Urinary bladder (tissue), 4 donors: Measurements from ENCODE around the gene FAM180B. TPM values are rescaled to one million over a fixed set of nuclear protein-coding genes. Genes with fewer than 3 reads are reported as not detected.
"Not testable (repeated sequence)": the region's sequence is repeated elsewhere in the genome, so short reads cannot be mapped to it uniquely, and the experiment has no call there.

Experiments used
- DNase-seq: peaks from one replicate; pipeline ENCODE4 v3.0.0-alpha.2; 2015; ENCODE audit errors: extremely low spot score
- H3K27ac ChIP-seq: one replicate; pipeline ENCODE4 v1.5.1; 2013; ENCODE audit warnings: low read depth, mild to moderate bottlenecking, moderate library complexity
- H3K36me3 ChIP-seq: one replicate; pipeline ENCODE4 v1.6.1; 2013; ENCODE audit warnings: mild to moderate bottlenecking, moderate library complexity; ENCODE audit not compliant: insufficient read depth
- H3K4me1 ChIP-seq: one replicate; pipeline ENCODE4 v1.6.1; 2013; ENCODE audit warnings: mild to moderate bottlenecking, moderate library complexity; ENCODE audit not compliant: insufficient read depth
- H3K4me3 ChIP-seq: one replicate; pipeline ENCODE4 v1.5.1; 2013; ENCODE audit warnings: low read depth, low read length
- WGBS: extraction: QIAGEN DNeasy Blood & Tissue Kit; methylation state at CpG from one replicate; pipeline ENCODE4 v1.1.7; 2013; 5-methylcytosine and 5-hydroxymethylcytosine counted together
- polyA plus RNA-seq: library from polyadenylated mRNA; stranded (reverse); fragments of 200-250 nt; gene quantifications from one replicate; pipeline ENCODE4 v1.2.3, GENCODE V29; 2013
- total RNA-seq: library from RNA; depleted of rRNA; stranded (reverse); fragments of >200 nt; gene quantifications from one replicate; pipeline ENCODE4 v1.2.3, GENCODE V29; 2014
- donor health status: healthy with polysubstance abuse.
- donor health status: healthy.

The FAM180B gene
- total RNA-seq, result 0.32 TPM
- 0.10 TPM for polyA plus RNA-seq

GRCh38 chr11:47586098-47586855 lies at the start of gene FAM180B:
Gene FAM180B (plus strand): TSS chr11:47586678. CDS start chr11:47586769, 91 bp downstream.
- no peaks in the 10 kb centered on the region for H3K36me3 ChIP-seq
- no peaks in the 10 kb centered on the region for H3K4me1 ChIP-seq
- no peak within 1 kb of the TSS for H3K4me3 ChIP-seq
- no peak for DNase-seq
- WGBS, result 71% methylated on average over 12 of the region's 12 CpGs
- H3K27ac ChIP-seq, result no peak within 1 kb of the TSS

- DNase-seq, result no peak
- peaks cover 3% of the 10 kb centered on the region for H3K4me1 ChIP-seq
Measured at GRCh38 chr11:47536915-47537314, 49.6 kb upstream of the FAM180B start.

GRCh38 chr11:47538741-47539565 lies 47.5 kb upstream of the FAM180B start:
- WGBS, result 74% methylated on average over 10 of the region's 10 CpGs

More at GRCh38 chr11:47536915-47537314, 49.6 kb upstream of the FAM180B start:
- H3K27ac ChIP-seq, result no peak overlapping the region
- WGBS, result 49% methylated on average over 3 of the region's 3 CpGs
- no peak overlapping the region for H3K4me3 ChIP-seq
- H3K36me3 ChIP-seq, result no peaks in the 10 kb centered on the region

GRCh38 chr11:47539681-47540039 lies 46.8 kb upstream of the FAM180B start:
- H3K4me1 ChIP-seq, result peaks cover 3% of the 10 kb centered on the region

More at GRCh38 chr11:47538741-47539565, 47.5 kb upstream of the FAM180B start:
- Histone ChIP-seq H3K36me3 (no peaks in the 10 kb centered on the region), H3K4me1 (peaks cover 3% of the 10 kb centered on the region), H3K4me3 (no peak overlapping the region), H3K27ac (no peak overlapping the region)
- no peak for DNase-seq

GRCh38 chr11:47541070-47541469 lies 45.4 kb upstream of the FAM180B start:
- H3K4me3 ChIP-seq, result no peak overlapping the region
- 96% methylated on average over 2 of the region's 2 CpGs for whole genome bisulfite sequencing
- no peaks in the 10 kb centered on the region for H3K36me3 ChIP-seq
- peaks cover 2% of the 10 kb centered on the region for H3K4me1 ChIP-seq
- H3K27ac ChIP-seq, result no peak overlapping the region
- DNase-seq, result no peak

More at GRCh38 chr11:47539681-47540039, 46.8 kb upstream of the FAM180B start:
- DNase-seq, result no peak
- 65% methylated on average over 2 of the region's 2 CpGs for WGBS
- no peaks in the 10 kb centered on the region for H3K36me3 ChIP-seq
- no peak overlapping the region for H3K27ac ChIP-seq
- H3K4me3 ChIP-seq, result no peak overlapping the region

GRCh38 chr11:47545298-47545697 lies 41.2 kb upstream of the FAM180B start:
- DNase-seq, result no peak
- WGBS, result 95% methylated on average over 6 of the region's 6 CpGs
- no peaks in the 10 kb centered on the region for H3K36me3 ChIP-seq
- no peak overlapping the region for H3K27ac ChIP-seq
- no peaks in the 10 kb centered on the region for H3K4me1 ChIP-seq
- H3K4me3 ChIP-seq, result no peak overlapping the region

- H3K36me3 ChIP-seq, DNase-seq, H3K4me1 ChIP-seq, H3K27ac ChIP-seq, H3K4me3 ChIP-seq: not testable (repeated sequence)
- WGBS, result 97% methylated on average over 7 of the region's 7 CpGs
Measured at GRCh38 chr11:47546274-47546673, 40.2 kb upstream of the FAM180B start.

- DNase-seq, result no peak
- Histone ChIP-seq H3K27ac (no peak overlapping the region), H3K4me3 (no peak overlapping the region), H3K4me1 (peaks cover 2% of the 10 kb centered on the region), H3K36me3 (no peaks in the 10 kb centered on the region)
- WGBS, result 85% methylated on average over 10 of the region's 10 CpGs
Measured at GRCh38 chr11:47550288-47551047, 36.0 kb upstream of the FAM180B start.

- peak overlapping the region; percentile 10 for H3K27ac ChIP-seq
- H3K4me3 ChIP-seq, result no peak overlapping the region
- H3K4me1 ChIP-seq, result peaks cover 2% of the 10 kb centered on the region
- H3K36me3 ChIP-seq, result no peaks in the 10 kb centered on the region
- no peak for DNase-seq
Measured at GRCh38 chr11:47551086-47551485, 35.4 kb upstream of the FAM180B start.

GRCh38 chr11:47552056-47552565 lies 34.4 kb upstream of the FAM180B start:
- Histone ChIP-seq H3K4me1 (peaks cover 2% of the 10 kb centered on the region), H3K4me3 (peak overlapping the region; percentile 97), H3K27ac (peak overlapping the region; percentile 86), H3K36me3 (no peaks in the 10 kb centered on the region)
- WGBS, result 1% methylated on average over 22 of the region's 22 CpGs
- no peak for DNase-seq

GRCh38 chr11:47552566-47553405 lies 33.7 kb upstream of the FAM180B start, which contains the start of gene CELF1:
Gene CELF1 (minus strand): TSS chr11:47553132. CDS start chr11:47499523, 53,609 bp downstream.
- Histone ChIP-seq H3K27ac (peak within 1 kb of the TSS; percentile 86), H3K4me1 (peaks cover 2% of the 10 kb centered on the region), H3K4me3 (peak within 1 kb of the TSS; percentile 97), H3K36me3 (no peaks in the 10 kb centered on the region)
- peak; percentile 69 for DNase-seq
- under 1% methylated on average over 89 of the region's 89 CpGs for WGBS

GRCh38 chr11:47553406-47553743 lies 33.1 kb upstream of the FAM180B start:
- H3K27ac ChIP-seq, result no peak overlapping the region

More at GRCh38 chr11:47553406-47553743, 33.1 kb upstream of the FAM180B start:
- WGBS, result 9% methylated on average over 9 of the region's 9 CpGs
- peak overlapping the region; percentile 37 for H3K4me3 ChIP-seq
- H3K4me1 ChIP-seq, result peaks cover 2% of the 10 kb centered on the region
- H3K36me3 ChIP-seq, result no peaks in the 10 kb centered on the region
- DNase-seq, result no peak
